ENCODE results near the gene ACRV1.
"Not testable (repeated sequence)": the region's sequence is repeated elsewhere in the genome, so short reads cannot be mapped to it uniquely, and the experiment has no call there.

ACRV1 gene, protein sequence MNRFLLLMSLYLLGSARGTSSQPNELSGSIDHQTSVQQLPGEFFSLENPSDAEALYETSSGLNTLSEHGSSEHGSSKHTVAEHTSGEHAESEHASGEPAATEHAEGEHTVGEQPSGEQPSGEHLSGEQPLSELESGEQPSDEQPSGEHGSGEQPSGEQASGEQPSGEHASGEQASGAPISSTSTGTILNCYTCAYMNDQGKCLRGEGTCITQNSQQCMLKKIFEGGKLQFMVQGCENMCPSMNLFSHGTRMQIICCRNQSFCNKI

GRCh38 chr11:125680747-125681146 lies at the start of gene ACRV1:
TSS of gene ACRV1 (minus strand) at chr11:125680847. CDS start at chr11:125680780, 67 bp downstream.
- no peak for DNase-seq

DNA sequence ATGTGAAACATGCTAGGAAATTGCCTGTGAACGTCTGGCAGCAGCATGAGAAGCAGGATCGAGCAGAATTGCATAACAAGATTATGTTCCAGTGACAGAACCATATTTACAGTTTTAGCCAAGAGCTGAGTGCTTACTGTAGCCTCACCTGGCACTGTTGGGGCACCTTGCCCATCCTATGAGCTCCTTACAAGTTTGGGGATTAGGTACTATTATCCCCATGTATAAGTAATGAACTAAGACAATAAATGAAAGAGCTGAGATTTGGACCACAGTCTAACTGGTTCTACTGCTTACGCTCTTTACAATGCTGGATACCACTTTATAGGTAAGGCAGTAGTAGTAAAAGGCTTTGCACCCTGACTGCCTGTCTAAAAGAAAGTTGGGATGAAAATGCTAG lies 48.3 kb upstream of the ACRV1 start:
- no peak for DNase-seq

GRCh38 chr11:125724125-125724524 lies 43.5 kb upstream of the ACRV1 start:
- no peak for DNase-seq

DNA sequence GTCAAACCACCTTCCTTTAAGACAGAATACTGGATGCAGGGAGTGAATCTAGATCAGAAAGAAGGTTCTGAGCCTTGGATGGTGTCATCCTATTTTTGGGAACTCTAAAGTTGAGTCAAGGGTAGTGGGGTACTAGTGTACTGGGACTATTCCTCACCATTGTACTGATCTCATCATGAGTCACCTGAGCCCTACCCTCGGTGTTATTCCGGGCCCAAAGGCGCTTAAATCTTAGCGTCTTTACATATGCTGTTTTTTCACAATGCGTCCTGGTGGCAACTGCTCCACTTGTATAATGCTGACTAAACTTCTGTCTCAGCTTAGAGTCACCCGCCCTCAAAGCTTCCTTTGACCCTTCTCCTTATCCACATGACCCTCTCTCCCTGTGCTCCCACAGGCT lies 40.1 kb upstream of the ACRV1 start:
- DNase-seq, result no peak

- DNase-seq, result not testable (repeated sequence)
Measured at GRCh38 chr11:125704686-125705085, 24.0 kb upstream of the ACRV1 start.

GRCh38 chr11:125701858-125702621 lies 21.4 kb upstream of the ACRV1 start:
- DNase-seq, result no peak

GRCh38 chr11:125701018-125701610 lies 20.5 kb upstream of the ACRV1 start:
- DNase-seq, result no peak

- no peak for DNase-seq
Measured at GRCh38 chr11:125694951-125695350, 14.3 kb upstream of the ACRV1 start.

DNA sequence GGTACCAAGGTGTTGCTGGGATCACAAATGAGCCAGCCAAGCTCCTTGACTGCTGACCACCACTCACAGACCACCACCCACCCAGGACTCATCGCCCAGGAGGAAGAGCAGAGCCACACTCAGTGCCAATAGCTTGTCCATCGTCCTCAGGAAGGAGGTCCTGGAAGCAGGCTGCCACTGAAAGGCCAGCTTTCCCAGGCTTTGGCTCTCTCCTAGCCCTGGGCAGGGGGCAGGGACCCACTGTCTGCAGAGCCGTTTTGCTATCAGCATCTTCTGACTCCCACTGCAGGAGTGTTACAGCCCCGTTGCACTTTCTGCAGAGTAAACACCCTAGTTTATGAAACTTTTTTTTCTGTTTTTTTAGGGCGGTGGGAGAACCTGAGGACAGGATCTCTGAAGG lies 12.2 kb upstream of the ACRV1 start:
- no peak for DNase-seq

- DNase-seq, result no peak
Measured at GRCh38 chr11:125690006-125690405, 9.4 kb upstream of the ACRV1 start.

DNA sequence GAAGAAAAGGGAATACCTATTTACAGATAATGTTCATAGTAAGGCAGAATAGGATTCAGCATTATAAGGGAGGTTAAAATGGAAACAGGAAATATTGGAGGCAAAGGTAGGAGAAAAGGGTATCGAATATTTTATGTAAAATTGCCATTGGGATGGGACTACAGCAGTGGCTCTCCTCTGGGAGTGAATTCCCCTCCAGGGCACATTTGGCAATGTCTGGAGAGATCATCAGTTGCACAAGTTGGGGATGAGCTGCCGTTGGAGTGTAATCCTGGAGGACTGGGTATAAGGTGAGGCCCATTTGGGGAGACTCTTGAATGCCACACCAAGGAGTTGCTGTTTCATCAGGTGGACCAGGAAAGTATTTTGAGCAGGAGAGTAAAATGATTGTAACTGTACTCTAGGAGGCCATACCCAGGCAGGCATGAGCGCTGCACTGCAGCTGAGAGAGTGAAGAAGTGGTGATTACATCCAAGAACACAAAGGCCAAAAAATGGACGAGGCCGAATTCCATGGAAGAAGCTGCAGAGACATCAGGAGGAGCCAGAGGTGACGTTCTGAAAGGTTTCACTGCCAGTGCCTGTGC lies 8.7 kb upstream of the ACRV1 start:
- no peak for DNase-seq

- no peak for DNase-seq
Measured at GRCh38 chr11:125688632-125689031, 8.0 kb upstream of the ACRV1 start.

DNA sequence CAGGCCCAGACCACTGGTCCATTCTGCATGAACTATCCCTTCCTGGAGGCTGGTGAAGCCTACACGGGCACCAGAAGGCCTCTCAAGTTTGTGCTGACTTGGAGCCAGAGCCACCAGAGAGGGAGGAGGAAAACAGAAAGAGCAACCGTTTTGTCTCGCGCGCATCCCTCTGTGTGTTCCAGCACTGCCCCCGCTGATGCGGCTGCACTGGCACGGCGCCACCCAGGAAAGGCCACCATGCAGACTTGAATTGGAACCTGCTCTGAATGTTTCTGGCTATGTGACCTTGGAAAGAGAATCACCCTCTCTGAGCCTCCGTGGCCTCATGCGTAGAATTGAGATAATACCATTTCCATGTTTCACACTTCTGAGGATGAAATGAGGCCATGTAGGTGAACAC lies 7.4 kb upstream of the ACRV1 start:
- DNase-seq, result no peak

GRCh38 chr11:125685228-125685627 lies 4.6 kb upstream of the ACRV1 start:
- DNase-seq, result no peak

DNA sequence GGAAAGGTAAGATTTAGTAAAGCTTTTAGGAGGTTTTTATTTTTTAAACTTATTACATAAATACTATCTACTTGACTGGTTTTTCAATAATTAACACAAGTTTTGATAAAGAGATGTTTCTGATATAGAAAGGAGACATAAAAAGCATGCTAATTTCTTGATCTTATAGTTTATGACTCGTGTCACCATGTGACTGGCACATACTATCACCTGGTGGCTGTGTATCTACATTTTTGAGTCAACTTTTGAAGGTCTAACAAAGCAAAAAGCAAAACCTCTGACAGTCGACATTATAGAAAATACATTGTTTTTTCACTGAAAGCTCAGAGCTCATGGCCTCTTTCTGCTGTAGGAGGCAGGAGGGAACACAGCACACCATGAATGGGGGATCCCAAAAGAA lies 810 bp downstream of the ACRV1 start:
- DNase-seq, result no peak

DNA sequence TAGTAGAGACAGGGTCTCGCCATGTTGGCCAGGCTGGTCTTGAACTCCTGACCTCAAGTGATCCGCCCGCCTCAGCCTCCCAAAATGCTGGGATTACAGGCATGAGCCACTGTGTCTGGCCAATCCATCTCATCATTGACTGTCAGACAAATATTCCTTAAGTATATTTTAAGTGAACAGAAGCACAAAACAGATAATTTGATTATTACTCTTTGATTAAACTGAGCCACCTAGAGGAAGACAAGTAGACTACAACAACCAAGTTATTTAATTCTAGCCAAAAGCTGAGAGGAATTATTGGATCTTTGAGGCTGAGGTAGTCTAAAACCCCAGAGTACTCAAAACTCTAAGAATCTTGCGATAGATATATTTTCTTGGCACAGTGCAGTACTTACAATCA lies 1.2 kb downstream of the ACRV1 start:
- no peak for DNase-seq

DNA sequence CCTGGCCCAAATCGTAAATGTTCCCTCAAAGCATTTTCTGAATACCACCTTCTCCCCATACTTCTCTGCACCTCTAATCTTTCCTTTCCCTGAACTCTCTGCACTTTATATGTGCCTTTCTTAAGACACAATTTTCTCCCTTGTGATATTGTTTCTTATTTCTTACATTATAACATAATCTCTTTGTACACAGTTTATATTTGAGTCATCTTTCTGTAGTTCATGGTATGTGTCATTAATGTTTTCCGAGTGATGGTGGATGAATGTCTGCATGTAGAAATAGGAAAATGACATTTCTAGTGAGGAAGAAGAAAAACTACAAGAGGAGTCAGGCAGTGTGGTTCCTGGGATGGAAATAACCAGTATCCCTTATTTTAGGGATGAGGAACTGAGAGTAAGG lies 5.5 kb downstream of the ACRV1 start:
- DNase-seq, result no peak

- no peak for DNase-seq
Measured at GRCh38 chr11:125674210-125674609, 6.4 kb downstream of the ACRV1 start.

DNA sequence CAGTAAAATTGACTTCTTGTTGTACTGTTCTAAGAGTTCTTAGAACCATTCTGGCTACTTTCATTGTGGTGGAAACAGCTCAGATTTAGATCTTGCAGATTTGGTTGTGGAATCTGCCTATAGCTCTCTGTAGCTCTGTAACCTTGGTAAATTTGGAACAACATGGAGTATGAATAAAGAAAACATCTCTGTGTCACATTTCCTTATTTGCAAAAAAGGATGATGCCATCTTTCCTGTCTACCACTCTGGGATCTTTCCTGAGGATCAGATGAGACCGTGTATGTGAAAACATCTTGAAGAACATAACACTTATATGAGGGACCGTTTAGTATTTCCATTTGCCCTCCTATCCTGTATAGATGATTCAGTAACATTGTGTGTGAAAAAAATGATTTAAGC lies 9.1 kb downstream of the ACRV1 start:
- DNase-seq, result no peak

DNA sequence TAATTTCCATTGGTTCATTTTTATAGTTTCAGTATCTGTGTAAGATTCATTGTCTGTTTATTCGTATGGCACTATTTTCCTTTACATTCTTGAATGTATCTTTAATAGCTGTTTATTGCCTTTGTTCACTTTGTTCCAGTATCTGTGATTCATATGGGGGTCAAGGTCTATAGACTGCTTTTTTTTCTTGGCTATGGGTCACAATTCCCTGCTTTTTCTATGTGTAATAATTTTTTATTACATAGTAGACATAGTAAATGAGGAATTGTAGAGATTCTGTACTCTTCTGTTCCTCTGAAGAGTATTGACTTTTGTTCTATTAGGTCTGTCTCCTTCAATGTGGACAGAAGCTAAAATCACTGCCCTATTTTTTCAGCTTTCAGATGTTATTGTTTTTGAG lies 10.5 kb downstream of the ACRV1 start:
- no peak for DNase-seq

DNA sequence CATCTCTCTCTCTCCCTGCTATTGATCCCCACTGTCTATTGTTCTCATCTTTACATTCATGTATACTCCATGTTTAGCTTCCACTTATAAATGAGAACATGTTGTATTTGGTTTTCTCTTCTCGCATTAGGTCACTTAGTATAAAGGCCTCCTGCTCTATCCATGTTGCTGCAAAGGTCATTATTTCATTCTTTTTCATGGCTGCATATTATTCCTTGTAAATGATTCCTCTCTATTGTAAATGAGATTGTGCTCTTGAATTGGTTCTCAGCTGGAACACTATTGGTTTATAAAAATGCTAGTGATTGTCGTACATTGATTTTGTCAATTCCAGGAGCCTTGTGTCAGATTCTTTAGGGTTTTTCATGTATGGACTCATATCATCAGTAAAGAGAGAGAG lies 13.5 kb downstream of the ACRV1 start:
- no peak for DNase-seq

DNA sequence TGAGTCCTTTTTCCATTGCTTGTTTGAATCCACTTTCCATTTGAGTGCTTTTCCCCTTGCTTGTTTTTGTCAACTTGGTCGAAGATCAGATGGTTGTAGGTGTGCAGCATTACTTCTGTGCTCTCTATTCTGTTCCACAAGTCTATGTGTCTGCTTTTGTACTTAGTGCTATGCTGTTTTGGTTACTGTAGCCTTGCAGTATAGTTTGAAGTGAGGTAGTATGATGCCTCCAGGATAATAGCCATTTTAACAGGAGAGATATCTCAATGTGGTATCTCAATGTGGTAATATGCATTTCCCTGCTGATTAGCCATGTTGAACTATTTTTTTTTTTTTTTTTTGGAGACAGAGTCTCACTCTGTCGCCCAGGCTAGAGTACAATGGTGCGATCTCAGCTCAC lies 16.7 kb downstream of the ACRV1 start:
- DNase-seq, result no peak

DNA sequence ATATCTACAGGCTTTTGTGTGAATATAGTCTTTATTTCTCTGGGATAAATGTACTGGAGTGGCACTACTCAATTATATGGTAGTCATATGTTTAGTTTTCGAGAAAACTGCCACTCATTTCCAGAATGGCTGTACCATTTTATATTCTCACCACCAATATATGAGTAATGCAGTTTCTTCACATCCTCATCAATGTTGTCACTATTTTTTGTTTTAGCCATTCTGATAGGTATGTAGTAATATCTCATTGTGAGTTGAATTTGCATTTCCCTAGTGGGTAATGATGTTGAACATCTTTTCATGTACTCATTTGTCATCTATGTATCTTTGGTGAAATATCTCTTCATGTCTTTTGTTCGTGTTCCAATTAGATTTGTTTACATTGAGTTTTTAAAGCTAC lies 18.0 kb downstream of the ACRV1 start:
- DNase-seq, result no peak
